Esophagus squamous epithelium (tissue), 5 donors: Measurements from ENCODE around the gene TMC8. TPM values are rescaled to one million over a fixed set of nuclear protein-coding genes. Genes with fewer than 3 reads are reported as not detected.
"Not testable (repeated sequence)": the region's sequence is repeated elsewhere in the genome, so short reads cannot be mapped to it uniquely, and the experiment has no call there.

ENCODE experiments used
- DNase-seq: peaks from one replicate; lab custom pipeline; 2025; lab: John Stamatoyannopoulos, UW
- H3K27ac ChIP-seq, 4 donors: fragments of 200-600 bp; sonication (generic); one replicate each; pipeline ENCODE4 v1.5.1; 2016 to 2019; ENCODE audit warnings: mild to moderate bottlenecking in 1 of 4
- H3K27me3 ChIP-seq, 4 donors: fragments of 200-600 bp; sonication (generic); 1 replicate in 3 of 4; 2 replicates in 1 of 4; pipeline versions ENCODE4 v1.5.1 to v1.6.0; 2017 to 2021; ENCODE audit warnings: antibody characterized with exemption in 1 of 4
- H3K36me3 ChIP-seq, 3 donors: fragments of 200-600 bp; sonication (generic); one replicate each; pipeline ENCODE4 v1.5.1; 2016 to 2019
- H3K4me1 ChIP-seq, 3 donors: fragments of 200-600 bp; sonication (generic); one replicate each; pipeline ENCODE4 v1.5.1; 2017 to 2019
- H3K4me3 ChIP-seq, 4 donors: fragments of 200-600 bp; sonication (generic); 1 replicate in 3 of 4; 2 replicates in 1 of 4; pipeline ENCODE4 v1.5.1; 2016 to 2019; ENCODE audit warnings: mild to moderate bottlenecking in 2 of 4, moderate library complexity in 1 of 4
- H3K9me3 ChIP-seq, 3 donors: fragments of 200-600 bp; sonication (generic); one replicate each; pipeline ENCODE4 v1.5.1; 2016 to 2019
- CTCF ChIP-seq, 6 experiments: fragments of 450-650 bp in 4 of 6; fragments of 200-600 bp in 2 of 6; sonication (generic) in 2 of 6; IDR thresholded peaks; one replicate each; pipeline ENCODE4 v1.5.1; 2016 to 2019; ENCODE audit warnings: antibody characterized with exemption in 6 of 6, mild to moderate bottlenecking in 4 of 6, moderate library complexity in 4 of 6
- POLR2A ChIP-seq, 4 donors: fragments of 450-650 bp; IDR thresholded peaks; one replicate each; pipeline ENCODE4 v1.6.1; 2017; ENCODE audit warnings: antibody characterized with exemption in 4 of 4, mild to moderate bottlenecking in 4 of 4, moderate library complexity in 3 of 4
- WGBS, 2 donors: methylation state at CpG; one replicate each; pipeline ENCODE4 v1.1.5; 2018; 5-methylcytosine and 5-hydroxymethylcytosine counted together
- intact Hi-C: fragments of 100-400 bp; cut with DNase I; formaldehyde crosslinking; loops from one replicate; pipeline ENCODE4 v1.15.0; 2022
- total RNA-seq, 4 donors: library from RNA; depleted of rRNA; stranded (reverse); fragments of >200 nt; gene quantifications; one replicate each; pipeline ENCODE4 v1.1.0, GENCODE V29; 2016
- donor health status: DM: yes; HTN: yes; CAD: no.

Gene TMC8
- total RNA-seq, 4 donors from 2014 or later, result 1.00 to 5.7 (median 1.5) TPM

- no peak overlapping the region for H3K4me3 ChIP-seq
- H3K36me3 ChIP-seq, result no peaks in the 10 kb centered on the region
- H3K27ac ChIP-seq, result no peak overlapping the region
- WGBS, 2 donors, result 92 to 93% methylated on average over 8 to 9 of the region's 9 CpGs
- DNase-seq, result no peak
- intact Hi-C loops, result no loop called here
- H3K27me3 ChIP-seq, result peaks cover 0 to 12% (median 0%) of the 10 kb centered on the region in 4 donors
- TF ChIP-seq CTCF (IDR thresholded peaks at IDR 0.05) (no peak), POLR2A (IDR thresholded peaks at IDR 0.05) (no peak)
- peaks cover 25 to 75% (median 29%) of the 10 kb centered on the region in 3 donors for H3K4me1 ChIP-seq
- H3K9me3 ChIP-seq, result no peaks in the 10 kb centered on the region
These were observed 5.4 kb downstream of the TMC8 start for GRCh38 chr17:78135858-78136500.

- H3K27me3 ChIP-seq, result no peaks in the 10 kb centered on the region
- no peak overlapping the region for H3K4me3 ChIP-seq
- no peak for DNase-seq
- intact Hi-C loops, result no loop called here
- no peaks in the 10 kb centered on the region for H3K9me3 ChIP-seq
- WGBS, 2 donors, result 47 to 63% methylated on average over 3 to 4 of the region's 26 CpGs
- H3K4me1 ChIP-seq, result peaks cover 22 to 75% (median 27%) of the 10 kb centered on the region in 3 donors
- peak overlapping the region in 1 of 4 donors; percentile 25 for H3K27ac ChIP-seq
- TF ChIP-seq POLR2A (IDR thresholded peaks at IDR 0.05), result no peak
- TF ChIP-seq CTCF (IDR thresholded peaks at IDR 0.05), result peak in 3 of 6 experiments; percentile 6 to 36 (median 21)
- no peaks in the 10 kb centered on the region for H3K36me3 ChIP-seq
These were observed 7.0 kb downstream of the TMC8 start for GRCh38 chr17:78137392-78138203.

GRCh38 chr17:78138204-78139060, 7.9 kb downstream of the TMC8 start:
- intact Hi-C loops, result no loop called here
- Histone ChIP-seq H3K9me3 (no peaks in the 10 kb centered on the region), H3K4me3 (no peak overlapping the region), H3K27me3 (no peaks in the 10 kb centered on the region), H3K4me1 (peaks cover 19 to 75% (median 23%) of the 10 kb centered on the region in 3 donors), H3K27ac (peak overlapping the region in 1 of 4 donors; percentile 9), H3K36me3 (no peaks in the 10 kb centered on the region)
- WGBS, 2 donors, result 67 to 68% methylated on average over 2 to 8 of the region's 17 CpGs
- DNase-seq, result no peak
- no peak for TF ChIP-seq CTCF (IDR thresholded peaks at IDR 0.05)
- TF ChIP-seq POLR2A (IDR thresholded peaks at IDR 0.05), result no peak

GRCh38 chr17:78139861-78140168, 9.2 kb downstream of the TMC8 start:
- H3K27me3 ChIP-seq, H3K36me3 ChIP-seq, intact Hi-C loops, DNase-seq, H3K9me3 ChIP-seq: not testable (repeated sequence)
- peaks cover 32 to 77% (median 32%) of the 10 kb centered on the region in 3 donors for H3K4me1 ChIP-seq
- peak overlapping the region in 3 of 4 donors; percentile 50 to 86 (median 82) for H3K27ac ChIP-seq
- 74 to 83% methylated on average over 12 of the region's 12 CpGs for WGBS, 2 donors
- peak overlapping the region in 1 of 4 donors; percentile 54 for H3K4me3 ChIP-seq

GRCh38 chr17:78140169-78141051, 9.8 kb downstream of the TMC8 start:
- TF ChIP-seq POLR2A (IDR thresholded peaks at IDR 0.05) (peak in 1 of 4 donors; percentile 86), CTCF (IDR thresholded peaks at IDR 0.05) (no peak)
- peak; percentile 86 for DNase-seq
- peak overlapping the region; percentile 74 to 86 (median 84) for H3K27ac ChIP-seq
- intact Hi-C loops, result no loop called here
- H3K4me1 ChIP-seq, result peaks cover 38 to 83% (median 38%) of the 10 kb centered on the region in 3 donors
- no peaks in the 10 kb centered on the region for H3K9me3 ChIP-seq
- 24 to 45% methylated on average over 10 to 20 of the region's 58 CpGs for WGBS, 2 donors
- no peaks in the 10 kb centered on the region for H3K27me3 ChIP-seq
- H3K4me3 ChIP-seq, result peak overlapping the region in 3 of 4 donors; percentile 4 to 54 (median 28)
- no peaks in the 10 kb centered on the region for H3K36me3 ChIP-seq
